ENCODE results near the gene TLE4.

The TLE4 gene

DNA sequence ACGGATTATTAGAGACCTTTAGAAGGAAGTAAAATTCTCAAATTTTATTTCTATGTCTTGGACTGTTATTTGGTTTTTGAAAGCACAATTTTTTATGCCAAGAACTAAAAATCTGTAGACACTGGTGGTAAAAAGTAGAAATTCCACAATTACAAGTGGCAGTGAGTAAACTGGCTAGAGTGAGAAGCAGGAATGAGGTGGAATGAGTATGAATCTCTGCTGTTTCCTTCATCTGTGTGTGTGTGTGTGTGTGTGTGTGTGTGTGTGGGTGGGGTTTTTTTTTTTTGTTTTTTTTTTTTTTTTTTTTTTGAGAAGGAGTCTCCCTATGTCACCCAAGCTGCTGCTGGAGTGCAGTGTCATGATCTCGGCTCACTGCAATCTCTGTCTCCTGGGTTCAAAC lies 94.2 kb downstream of the TLE4 start:
- DNase-seq: no peak

DNA sequence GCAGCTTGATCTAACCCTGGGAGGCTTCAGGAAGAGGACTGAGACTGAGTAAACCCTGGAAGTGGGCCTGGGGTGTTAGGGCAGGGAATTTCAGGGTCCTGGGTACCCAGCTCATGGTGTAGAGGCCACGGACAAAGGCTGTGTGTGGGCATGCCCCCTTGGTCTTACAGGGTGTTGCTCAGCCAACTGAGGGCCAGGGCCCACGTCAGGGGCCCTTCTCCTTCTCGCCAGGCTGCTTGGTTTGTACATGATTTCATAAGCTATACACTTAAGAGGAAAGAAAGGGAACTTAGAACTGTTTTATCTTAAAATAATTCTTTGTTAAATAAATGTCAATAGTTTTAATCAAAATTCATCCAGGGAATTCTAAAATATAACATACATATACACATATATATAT lies 95.4 kb downstream of the TLE4 start:
- DNase-seq: no peak

DNA sequence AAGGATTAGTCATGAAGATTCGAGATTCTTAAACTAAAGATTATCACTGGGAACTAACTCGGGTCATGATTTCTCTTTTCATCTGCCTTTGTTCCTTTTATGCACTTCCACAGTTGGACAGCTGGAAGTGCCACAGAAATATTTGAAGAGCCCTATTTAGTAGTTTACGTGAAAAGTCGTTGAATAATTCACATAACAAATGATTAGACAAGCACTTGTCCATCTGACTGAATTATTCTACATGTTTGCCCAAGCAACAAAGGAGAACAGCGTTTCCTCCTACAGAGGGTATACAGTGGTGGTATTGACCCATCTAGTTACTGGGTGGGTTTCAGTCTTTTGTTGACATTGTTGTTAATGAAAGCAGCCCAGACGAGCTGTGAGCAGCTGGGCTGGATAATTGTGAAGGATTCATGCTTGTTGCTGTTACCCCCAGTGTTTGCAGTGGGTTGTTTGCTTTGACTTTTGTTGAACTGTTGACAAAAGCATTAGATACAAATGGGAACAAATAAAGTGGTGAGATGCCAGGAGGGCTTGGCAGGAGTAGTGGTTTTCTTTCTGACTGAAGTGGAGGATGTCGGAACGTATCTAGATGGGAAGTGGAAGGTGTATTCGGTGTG lies 96.2 kb downstream of the TLE4 start:
- DNase-seq: no peak

DNA sequence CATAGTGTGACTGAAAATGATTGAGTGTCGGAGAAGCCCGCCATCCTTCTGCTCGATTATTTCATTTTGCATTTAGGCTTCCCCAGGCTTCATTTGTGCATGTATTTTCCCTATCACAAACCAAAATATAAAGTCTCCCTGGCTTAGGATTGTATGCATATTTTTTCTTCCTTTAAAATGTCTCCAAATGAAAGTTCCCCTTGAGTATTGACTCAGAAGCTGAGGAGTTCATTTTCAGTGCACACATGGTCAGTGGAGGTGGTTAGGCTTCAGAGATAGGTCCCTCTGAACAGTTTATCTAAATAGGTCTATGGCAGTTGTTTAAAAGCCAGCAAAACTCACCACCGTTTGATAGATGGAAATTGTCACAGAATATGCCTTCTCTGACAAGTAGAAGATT lies 97.2 kb downstream of the TLE4 start:
- DNase-seq: no peak

GRCh38 chr9:79670269-79670961 lies 98.7 kb downstream of the TLE4 start:
- DNase-seq: no peak

DNA sequence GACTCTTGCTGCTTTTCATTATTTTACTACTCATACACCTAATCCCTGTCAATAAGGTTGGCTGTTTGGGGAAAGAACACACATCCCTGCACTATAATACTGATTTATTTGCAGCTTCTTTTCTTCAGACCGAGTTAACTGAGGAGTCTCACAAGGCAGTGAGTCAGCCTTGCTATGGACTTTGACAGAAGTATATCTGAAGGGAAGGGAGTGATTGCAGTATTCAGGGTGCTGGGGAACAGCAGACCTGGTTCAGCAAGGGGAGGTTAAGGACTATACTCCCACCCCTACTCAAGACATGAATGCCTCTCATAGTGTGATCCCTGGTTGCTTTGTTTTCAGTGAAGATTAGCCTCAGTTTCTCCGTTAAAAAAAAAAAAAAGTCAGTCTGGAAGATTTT lies 99.8 kb downstream of the TLE4 start:
- DNase-seq: no peak

DNA sequence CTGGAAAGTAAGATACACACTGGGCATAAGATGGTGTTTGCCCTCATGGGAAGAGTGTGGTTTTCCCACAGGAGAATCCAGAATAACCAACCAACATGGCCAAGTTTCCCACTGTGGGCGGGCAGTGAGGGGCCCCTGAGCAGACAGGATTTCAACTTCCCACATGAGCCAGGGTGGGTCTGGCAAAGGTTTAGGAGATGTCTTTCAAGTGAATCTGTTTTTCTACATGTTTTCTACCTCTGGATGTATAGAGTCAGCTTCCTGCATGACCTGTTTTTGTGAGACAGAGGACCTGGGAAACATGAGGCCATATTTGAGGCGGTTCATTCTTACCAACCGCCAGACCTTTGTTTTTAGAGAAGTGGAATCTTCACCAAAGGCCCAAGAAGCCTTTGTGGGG lies 100.5 kb downstream of the TLE4 start:
- no peak for DNase-seq

- DNase-seq: no peak
Measured at GRCh38 chr9:79672891-79673290, 101.1 kb downstream of the TLE4 start.

DNA sequence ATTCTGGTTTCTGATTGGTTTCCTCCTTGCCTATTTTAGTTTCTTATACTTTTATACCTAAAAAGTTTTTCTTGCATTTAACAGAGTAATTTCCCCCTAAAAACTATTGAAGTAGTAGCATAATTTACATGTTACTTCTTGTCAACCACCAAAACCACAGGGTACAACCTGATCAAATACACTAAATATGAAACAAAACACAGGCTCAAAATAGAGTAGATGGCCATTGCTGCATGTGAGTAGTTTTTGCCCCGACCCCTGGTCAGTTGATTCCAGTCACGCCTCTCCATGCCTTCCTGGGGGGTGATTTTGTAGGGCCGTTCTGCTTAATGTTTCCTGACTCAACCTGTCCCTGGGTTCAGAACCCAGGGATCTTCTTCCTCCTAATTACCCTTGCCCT lies 101.8 kb downstream of the TLE4 start:
- DNase-seq: no peak

- no peak for DNase-seq
Measured at GRCh38 chr9:79674052-79674777, 102.5 kb downstream of the TLE4 start.

DNA sequence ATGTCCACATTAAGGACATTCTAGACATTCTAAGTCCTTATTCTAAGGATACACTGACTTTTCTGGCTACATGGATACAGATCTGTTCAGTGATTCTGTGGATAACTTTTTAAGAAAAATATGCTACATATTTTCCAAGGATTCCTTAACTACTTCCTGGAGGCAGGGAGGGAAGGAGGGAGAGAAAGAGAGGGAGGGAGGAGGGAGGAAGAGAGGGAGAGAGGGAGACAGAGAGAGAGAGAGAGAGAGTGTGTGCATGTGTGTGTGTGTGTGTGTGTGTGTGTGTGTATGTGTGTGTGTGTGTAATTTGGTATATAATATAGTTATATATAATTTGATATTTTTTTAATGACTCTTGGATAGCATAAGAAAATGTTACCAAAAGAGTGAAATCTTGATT lies 109.8 kb downstream of the TLE4 start:
- no peak for DNase-seq

DNA sequence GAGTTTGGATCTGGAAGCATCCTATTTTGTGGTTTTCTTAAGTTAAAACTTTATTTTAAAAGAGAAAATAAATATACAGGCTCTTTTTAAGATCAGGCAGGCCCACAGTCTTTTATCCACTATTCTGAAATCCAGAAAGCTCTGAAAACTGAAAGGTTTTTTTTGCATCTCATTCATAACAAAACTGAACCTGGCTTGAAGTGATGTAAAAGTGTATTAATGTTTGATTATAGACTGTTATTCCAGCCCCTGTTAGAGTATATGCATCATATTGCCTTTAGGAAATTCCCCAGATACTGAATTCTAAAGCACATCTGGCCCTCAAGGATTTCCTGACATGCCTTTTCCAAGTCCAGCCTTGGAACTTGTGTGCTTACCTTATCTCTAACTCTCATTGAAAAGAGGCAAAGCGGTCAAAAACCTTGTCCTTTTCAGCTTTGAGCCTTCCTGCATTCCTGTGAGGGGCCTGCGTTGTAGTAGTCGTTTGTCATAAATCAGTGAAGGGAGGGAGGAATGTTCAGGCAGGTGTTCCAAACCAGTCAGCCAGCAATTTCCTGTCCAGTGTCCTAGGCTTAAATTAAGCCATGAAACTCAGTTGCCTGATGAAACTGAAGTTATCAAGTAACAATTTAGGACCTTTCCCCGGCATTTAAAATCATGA lies 110.4 kb downstream of the TLE4 start:
- DNase-seq: no peak

DNA sequence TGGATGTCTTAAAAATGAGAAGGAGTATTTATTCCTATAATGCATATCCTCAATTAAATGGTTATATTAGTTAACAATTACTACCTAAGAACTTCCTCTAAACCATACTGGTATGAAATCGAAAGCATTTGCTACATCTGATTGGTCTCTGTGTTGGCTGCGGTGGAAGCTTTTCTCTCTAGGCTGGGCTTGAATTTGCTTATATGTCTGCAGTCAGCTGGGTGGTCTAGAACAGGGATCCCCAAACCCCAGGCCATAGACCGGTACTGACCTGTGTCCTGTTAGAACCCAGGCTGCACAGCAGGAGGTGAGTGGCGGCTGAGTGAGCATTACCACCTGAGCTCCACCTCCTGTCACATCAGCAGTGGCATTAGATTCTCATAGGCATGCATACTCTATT lies 112.3 kb downstream of the TLE4 start:
- no peak for DNase-seq

- no peak for DNase-seq
Measured at GRCh38 chr9:79684711-79685575, 113.2 kb downstream of the TLE4 start.

DNA sequence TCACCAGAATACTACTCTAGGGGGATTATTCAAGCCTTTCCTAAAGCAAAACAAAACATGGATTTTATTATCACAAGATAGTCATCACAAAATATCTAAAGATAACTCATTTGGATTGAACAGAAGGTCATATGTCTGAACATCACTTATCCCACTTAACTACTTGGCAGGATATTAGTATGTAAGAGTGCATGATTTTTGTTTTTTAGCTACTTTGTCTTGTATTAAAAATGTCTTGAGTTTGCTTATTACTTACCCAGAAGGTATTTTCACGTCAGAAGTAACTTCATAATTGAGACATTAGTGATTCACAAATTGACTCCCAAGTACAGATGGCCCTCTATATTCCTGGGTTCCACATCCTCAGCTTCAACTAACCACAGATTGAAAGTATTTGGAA lies 113.8 kb downstream of the TLE4 start:
- no peak for DNase-seq

GRCh38 chr9:79686381-79687130 lies 114.8 kb downstream of the TLE4 start:
- no peak for DNase-seq

DNA sequence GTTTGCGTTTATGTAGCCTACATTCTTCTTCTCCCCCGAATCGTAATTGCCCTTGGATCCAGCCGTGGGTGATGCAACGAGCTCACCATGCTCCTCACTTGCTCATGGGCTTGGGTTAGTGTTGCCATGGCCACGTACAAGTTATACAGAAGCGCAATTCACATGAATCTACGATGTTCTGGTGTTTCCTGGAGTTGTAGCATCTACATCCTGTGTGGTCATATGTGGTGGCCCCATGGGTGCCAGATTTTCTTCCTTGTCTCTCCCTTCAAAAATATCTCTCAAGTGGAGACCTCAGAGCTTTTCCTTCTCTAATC lies 115.3 kb downstream of the TLE4 start:
- DNase-seq: no peak

DNA sequence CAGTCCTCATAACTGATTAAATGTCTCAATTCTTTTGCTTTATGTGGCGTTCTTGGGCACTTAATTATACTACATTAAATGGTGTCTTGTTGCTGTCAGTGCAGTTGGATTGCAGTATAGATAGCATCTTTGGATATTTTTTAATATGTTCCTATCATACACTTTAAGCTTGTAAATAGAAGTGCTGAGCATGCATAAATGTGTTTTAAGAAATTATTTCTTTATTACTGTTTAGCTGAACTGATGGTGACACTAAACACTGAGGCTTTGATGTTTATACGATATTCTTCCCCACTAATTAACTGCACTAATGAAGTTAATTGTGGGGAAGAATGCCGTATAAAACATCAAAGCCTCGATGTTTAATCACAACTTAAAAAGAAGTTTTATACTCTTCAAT lies 116.6 kb downstream of the TLE4 start:
- no peak for DNase-seq

DNA sequence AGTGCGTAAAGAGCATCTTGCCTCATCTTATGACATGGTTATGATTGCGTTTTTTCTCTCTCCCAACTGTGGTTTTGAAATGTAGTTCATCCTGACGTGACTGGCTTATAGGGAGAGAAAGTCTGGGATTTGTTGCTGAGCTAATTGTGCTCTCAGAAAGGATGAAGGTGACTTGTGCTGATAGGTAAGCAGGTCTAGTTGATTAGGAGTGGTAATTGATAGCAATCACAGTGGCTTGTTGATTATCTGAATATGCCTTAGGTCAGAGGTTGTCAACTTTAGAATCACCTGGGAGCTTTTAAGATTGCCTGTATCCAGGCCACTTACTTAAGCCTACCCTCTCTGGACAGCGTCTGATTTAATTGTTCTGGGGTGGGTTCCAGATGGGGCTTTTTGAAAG lies 117.8 kb downstream of the TLE4 start:
- DNase-seq: no peak

DNA sequence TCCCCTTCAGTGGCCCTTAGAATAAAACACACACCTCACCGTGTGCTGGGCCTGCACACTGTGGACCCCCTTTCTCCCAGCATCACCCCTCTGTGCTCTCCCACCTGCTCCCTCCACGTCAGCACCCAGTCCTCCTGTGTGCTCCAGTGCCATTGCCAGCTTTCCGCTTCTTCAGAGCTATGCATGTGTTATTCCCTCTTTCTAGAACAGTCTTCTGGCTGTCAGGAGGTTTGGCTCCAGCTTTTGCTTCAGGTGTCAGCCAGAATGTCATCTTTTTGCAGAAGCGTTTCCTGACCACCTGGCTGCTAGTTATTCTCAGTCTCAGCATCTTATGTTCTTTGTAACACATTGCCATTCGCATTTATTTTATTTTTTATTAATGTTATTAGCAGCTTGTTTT lies 119.7 kb downstream of the TLE4 start:
- no peak for DNase-seq

- DNase-seq: no peak
Measured at GRCh38 chr9:79692857-79693571, 121.2 kb downstream of the TLE4 start.

DNA sequence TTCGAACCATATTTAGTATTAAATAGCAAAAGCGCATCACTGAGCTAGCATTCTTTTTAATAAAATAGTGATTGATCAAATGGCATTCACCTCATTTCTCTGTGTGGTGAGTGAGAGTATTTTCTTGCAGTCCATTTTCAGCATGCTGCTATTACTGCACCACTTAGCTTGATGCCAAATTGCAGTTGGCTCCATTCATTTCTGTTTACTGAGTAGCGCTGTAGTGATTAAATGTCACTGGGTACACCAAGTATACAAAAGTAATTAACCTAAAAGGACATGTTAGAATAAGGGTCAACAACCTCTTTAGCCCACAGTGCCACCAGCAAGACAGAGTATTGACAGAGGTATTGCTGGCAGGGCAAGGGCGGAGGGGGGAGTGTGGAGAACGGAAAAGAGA lies 122.0 kb downstream of the TLE4 start:
- DNase-seq: no peak

Measured in activated gamma-delta T cell (primary cell).